Purkinje cell (primary cell): ENCODE measurements around the gene TLX3. TPM values are rescaled to one million over a fixed set of nuclear protein-coding genes. Genes with fewer than 3 reads are reported as not detected.

Experiments used
- polyA plus RNA-seq: library from polyadenylated mRNA; unstranded; fragments of >200 nt; fragmentation: Nextera tagmentation; gene quantifications from 2 replicates; pipeline ENCODE4 v1.2.1, GENCODE V29; 2014

Gene TLX3
- polyA plus RNA-seq = not detected in 2 replicates

GRCh38 chr5:171308453-171309275 lies at the start of gene TLX3:
TLX3 (plus strand) TSS chr5:171309248; CDS start chr5:171309366, 118 bp downstream.

Other genes starting within 250 kb of the TLX3 start
- 740 and 959 TPM in 2 replicates for gene NPM1, start 78.6 kb downstream of the TLX3 start, polyA plus RNA-seq
- not detected in 2 replicates for gene FGF18, start 110.4 kb downstream of the TLX3 start, polyA plus RNA-seq